ENCODE measurements around the gene PLCL2.

PLCL2 gene

DNA sequence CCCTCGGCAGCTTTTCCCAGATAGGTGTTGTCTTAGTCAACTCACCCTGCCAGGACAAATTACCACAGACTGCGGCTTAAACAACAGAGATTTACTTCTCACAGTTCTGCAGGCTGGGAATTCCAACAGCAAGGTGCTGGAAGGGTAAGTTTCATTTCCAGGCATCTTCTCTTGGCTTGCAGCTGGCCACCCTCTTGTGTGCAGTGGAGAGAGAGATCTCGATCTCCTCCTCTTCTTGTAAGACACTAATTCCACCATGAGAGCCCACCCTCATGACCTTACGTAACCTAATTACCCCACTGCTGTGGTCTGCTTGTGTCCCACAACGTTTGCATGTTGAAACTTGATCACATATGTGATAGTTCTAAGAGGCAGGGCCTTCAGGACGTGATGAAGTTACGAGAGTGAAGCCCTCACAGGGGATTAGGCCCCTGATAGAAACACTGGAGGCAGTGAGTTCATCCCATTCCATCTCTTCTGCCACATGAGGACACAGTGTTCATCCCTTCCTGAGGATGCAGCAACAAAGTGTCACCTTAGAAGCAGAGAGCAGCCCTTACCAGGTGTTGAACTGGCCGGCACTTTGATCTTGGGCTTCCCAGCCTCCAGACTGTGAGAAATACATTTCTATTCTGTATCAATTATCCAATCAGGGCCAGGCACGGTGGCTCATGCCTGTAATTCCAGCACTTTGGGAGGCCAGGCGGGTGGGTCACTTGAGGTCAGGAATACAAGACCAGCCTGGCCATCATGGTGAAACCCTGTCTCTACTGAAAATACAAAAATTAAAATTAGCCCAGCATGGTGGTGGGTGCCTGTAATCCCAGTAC lies 247.7 kb downstream of the PLCL2 start:
- no peak for FAIRE-seq

DNA sequence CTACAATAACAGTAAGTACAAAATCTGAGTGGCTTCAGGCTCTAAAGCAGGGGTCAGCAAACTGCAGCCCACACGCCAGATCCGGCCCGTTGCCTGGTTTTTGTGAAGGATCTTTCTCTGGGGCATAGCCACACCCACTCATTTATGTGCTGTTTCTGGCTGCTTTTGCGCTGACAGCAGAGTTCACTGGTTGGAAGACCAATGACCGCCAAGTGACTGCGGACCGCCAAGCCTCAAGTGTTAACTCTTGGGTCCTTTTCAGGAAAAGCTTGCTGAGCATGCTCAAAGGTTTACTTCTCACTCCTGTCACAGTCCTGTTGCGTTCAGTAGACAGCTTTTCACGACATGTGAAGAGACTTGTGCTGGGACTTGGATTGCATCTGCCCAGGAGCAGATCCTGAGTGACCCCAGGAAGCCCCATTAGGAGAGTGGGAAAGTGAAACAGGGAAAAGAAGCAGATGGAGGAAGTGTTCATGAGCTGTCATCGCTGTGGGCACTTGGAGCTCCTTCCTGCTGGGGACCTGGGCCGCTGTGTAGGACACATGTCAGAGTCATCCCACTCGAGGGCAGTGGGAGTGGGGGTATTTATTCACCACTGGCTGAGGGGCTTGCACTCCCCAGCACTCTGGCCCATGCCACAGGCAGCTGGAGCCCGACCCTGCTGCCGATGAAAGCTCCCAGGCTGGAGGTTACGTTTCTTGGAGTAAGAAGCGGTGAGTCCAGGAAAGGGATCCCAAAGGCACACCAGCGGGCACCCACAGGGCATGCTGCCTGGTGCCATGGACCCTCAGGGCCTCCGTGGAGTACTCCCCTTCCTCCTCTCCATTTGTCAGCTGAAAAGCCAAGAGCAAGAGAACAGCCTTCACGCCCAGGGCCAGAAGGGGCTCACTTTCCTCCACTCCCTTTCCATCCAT lies 249.1 kb downstream of the PLCL2 start:
- FAIRE-seq, result no peak

DNA sequence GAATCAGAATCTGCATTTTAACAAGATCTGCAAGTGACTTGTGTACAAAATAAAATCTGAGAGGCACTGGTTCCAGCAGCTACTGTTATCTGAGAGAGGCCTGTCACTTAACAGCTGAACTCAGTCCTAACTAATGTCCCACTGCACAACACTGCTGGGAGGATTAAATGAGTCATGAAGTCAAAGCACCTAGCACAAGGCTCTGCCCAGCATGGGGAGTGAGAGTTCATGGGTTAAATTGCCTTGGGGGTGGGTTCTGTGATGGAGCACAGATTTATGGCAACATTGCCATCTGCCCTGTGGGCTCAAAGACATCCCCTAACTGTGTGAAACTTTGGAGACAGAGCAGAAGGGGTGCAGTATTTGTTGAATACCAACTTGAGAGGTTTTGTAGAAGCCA lies 250.9 kb downstream of the PLCL2 start:
- no peak for FAIRE-seq

DNA sequence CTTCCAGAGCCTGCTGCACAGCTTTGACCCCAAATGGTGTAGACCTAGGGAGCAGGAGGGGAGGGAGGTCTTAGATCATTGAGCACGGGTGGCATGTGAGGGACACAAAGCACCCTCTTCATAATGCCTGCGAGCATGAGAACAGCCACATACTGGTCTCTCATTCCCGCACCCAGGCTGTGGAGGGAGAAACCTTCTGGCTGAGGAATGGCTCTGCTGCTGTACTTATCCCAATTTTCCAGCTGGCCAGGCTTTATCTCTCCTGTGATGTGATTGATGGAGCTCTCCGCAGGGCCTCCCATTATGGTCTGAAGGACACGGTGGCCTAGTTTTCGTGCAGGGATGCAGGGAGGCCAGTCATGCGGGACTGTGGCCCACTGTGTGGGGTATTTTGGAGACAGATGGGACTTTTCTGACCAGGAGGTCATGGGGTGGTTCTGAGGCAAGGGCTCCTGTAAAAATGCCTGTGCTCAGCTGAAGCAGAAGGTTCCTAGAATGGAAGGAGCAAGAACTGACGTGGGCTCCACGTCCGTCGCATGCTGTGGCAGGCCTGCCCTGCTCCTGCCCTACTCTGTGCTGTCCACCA lies 251.5 kb downstream of the PLCL2 start:
- FAIRE-seq, result no peak

DNA sequence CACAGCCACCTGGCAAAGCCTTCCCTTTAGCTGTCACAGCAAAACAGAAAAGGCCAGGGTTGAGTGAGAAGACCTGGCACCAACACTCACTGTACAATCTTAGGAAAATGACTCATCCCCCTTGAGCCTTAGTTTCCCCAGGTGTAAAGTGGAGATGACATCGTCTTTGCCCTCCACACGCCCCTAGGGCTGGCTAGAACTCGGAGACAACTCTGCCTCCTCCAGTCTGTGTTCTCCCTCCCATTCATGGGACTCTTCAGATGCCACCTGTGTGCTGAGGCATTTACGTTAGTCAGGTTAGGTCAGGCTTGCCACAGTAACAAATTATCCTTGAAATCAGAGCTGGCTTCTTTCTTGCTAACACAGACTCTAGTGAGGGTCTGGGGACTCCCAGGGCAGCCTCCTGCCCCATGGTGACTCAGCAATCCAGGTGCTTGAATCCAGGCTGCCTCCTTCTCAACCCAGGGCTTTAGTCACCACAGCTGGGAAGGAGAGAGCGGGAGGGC lies 252.6 kb downstream of the PLCL2 start:
- FAIRE-seq, result no peak

DNA sequence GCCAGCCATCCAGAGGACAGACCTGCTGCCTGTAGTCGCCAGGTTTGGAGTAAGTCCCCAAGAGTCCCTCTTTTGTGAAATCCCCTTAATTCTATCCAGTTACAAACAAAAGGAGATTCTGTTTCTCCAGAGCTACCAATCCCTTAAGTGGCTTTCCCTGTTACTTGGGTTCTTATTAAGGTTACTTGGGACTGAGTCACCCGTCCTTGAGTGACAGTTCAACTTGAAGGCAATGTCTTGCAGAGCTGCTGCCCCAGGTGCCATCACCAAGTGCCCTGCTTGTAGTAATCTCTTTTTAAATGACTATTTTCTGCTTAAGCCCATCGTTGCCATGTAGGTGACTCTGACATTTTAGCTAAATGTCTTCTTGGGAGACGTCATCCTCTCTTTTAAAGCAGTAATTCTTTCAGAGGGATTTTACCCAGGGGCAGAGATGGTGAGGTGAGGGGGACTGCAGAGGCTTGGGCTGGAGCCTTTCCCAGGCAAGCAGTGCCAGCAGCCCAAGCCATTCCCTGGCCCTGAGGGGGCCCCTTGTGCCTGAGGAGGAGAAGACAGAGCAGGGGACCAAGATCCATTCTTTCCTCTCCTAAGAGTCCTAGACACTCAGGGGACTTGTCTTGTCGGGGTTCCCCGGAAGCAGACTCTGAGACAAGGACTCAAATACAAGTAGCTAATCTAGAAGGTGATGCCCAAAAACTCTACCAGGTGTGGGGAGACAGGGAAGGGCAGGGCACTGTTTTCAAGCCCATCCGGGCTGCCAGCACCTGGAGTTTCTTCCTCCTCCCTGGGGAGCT lies 253.7 kb downstream of the PLCL2 start:
- no peak for FAIRE-seq

Measured in colon (tissue), 2 donors.